Stimulated activated CD4-positive, alpha-beta T cell treated with anti-CD3 and anti-CD28 coated beads, Interleukin-12 subunit alpha, Interleukin-12 subunit beta, amount 100 ng/mL, for 48 hours (primary cell): ENCODE results near the gene ACOXL.
"Not testable (repeated sequence)": the region's sequence is repeated elsewhere in the genome, so short reads cannot be mapped to it uniquely, and the experiment has no call there.

Experiments used
- DNase-seq, 3 donors: peaks; one replicate each; pipeline ENCODE4 v3.0.0-alpha.2; 2020; ENCODE audit warnings: low read depth in 2 of 3, low spot score in 1 of 3

ACOXL gene

GRCh38 chr2:110732422-110733413, at the start of gene ACOXL:
Gene ACOXL (plus strand): TSS chr2:110732573. CDS start chr2:110768390, 35,817 bp downstream.
- no peak for DNase-seq

DNA sequence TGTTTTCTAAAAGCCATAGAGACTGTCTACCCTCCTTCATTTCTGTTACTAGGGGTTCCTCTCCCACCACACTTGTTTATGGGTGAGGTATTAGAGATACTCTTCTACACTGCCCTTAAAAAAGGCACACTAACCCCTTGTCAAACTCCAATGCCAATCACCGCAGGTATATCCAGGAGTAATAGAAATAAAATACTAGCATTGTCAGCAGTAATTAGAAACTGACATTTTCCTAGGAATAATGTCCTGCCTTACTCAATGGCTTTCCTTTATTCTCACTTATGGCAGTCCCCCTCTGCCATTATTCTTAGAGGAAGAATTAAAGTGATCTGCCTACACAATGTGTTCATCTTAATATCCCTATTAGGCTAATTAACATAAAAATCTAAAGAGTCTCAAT, 49.5 kb upstream of the ACOXL start:
- no peak for DNase-seq

- not testable (repeated sequence) for DNase-seq
These were observed 44.4 kb upstream of the ACOXL start for GRCh38 chr2:110687775-110688484.

- DNase-seq = no peak
These were observed 43.7 kb upstream of the ACOXL start for GRCh38 chr2:110688594-110689091.

DNA sequence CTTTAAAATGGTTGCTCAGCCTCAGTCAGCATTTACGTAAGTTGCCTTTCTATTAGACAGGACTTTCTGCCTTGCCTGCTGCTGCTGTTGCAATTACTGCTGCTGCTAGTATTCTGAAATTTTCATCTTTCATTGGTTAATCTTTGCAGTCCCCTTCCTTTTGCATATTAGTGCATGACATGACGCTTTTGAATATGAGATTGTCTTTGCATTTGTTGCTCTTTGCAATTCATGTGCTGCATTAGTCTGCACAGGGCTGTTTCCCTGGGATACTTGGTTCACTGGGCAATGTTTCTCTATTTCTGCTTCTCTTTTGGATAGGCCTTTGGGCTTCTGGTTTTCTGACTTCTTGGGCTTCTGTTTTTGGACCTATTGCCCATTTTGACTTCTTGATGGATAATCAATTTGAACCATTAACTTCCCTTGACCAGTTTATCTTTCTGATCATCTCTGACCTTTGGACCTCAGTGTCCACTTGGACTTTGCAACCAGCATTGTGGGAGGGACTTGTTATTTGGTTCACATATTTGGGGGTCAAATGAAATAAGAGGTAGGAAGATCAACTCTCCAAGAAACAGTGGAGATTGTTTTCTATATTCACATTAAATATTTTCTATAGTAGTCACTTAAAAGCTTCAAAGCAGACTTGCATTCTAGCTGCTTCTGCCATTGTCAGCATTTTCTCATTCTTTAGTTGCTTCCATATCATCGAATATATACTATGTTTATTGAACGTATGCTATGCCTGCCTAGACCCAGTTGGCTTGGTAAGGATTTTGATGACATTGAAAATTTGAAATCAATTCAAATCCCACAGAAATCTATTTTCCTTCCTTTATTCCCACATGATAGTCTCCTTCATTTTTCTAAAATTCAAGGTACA, 42.0 kb upstream of the ACOXL start:
- DNase-seq = no peak

GRCh38 chr2:110691612-110692258, 40.6 kb upstream of the ACOXL start:
- no peak for DNase-seq

- DNase-seq = not testable (repeated sequence)
These were observed 37.1 kb upstream of the ACOXL start for GRCh38 chr2:110695146-110695898.

- DNase-seq = not testable (repeated sequence)
These were observed 34.1 kb upstream of the ACOXL start for GRCh38 chr2:110698253-110698652.

DNA sequence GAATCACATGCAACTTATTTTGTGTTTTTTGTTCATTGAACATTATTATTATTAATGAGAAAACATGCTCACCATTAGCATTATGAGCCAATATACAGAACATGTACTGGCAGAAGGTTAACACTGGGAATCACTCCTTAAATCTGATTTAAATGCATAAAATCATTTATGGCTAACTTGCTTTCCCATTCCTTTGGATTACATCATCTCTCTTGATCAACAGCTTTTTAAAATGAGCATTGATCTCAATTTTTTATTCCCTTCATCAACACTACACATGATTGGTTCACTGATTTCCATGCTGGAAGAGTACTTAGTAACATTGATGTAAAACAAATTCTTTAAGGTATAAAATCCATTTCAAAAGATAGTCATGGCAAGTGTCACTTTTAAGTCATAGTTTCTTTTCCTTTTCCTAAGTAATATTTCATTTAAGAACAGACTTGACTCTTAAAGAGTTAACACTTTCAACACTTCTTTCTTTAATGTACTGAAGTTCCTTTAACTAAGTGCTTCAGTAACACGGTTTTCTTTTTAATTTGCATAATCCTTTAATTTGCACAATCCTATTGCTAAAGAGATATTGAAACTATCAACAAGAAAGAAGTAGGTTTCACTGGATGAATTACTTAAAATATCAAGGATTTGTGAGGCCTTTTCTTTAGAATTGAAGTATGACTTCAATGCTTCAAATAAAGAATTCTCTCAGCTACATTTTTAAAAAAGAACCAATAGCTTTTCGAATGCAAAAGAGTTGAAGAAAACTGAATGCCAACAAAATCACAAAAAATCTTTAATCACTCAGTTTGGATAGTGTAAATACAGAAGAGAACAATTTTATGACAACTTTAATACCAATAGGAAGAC, 29.6 kb upstream of the ACOXL start:
- DNase-seq = no peak

DNA sequence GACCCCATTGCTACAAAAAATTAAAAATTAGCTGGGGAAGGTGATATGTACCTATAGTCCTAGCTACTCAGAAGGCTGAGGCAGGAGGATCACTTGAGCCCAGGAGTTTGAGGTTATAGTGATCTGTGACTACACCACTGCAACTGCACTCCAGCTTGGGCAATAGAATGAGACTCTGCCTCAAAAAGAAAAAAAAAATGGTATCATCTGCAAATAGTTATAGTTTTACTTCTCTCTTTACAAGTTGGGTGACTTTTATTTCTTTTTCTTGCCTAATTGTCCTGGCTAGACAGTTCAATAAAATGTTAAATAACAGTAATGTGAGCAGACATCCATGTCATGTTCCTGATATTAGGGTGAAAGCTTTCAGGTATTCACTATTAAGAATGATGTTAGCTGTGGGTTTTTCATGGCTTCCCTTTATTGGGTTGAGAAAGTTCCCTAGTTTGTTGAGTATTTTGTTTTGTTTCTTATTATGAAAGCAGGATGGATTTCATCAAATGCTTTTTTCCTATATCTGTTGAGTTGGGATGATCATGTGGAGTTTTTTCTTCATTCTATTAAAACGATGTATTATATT, 24.9 kb upstream of the ACOXL start:
- DNase-seq = no peak

DNA sequence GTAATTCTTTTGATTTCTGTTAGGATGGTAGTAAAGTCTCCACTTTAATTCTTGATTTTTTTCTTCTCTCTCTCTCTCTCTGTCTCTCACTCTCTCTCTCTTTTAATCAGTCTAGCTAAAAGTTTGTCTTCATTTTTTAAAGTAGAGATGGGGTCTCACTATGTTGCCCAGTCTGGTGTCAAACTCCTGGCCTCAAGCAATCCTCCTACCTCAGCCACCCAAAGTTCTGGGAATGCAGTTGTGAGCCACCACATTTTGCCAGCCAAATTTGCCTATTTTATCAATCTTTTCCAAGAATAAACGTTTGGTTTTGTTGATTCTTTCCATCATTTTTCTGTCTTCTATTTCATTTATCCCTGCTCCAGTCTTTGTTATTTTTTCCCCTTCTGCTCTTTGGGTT, 23.9 kb upstream of the ACOXL start:
- DNase-seq = no peak

DNA sequence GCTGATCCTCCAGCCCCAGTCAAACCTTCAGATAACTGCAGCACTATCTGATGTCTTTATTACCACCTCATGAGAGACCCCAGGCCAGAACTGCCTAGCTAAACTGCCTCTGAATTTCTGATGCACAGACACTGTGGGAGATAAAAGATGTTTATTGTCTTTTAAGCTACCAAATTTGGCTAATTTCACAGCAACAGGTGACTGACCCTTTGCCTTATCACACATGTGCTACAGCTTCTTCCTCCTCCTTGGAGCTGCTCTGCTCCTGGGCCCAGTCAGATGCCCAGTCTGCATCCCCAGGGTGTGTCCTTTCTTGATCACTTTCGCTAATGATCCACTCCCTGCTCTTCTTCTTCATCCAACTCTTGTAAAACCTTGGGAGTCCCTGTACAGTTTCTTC, 19.6 kb upstream of the ACOXL start:
- DNase-seq = no peak

- DNase-seq = no peak
These were observed 18.6 kb upstream of the ACOXL start for GRCh38 chr2:110713513-110714362.

DNA sequence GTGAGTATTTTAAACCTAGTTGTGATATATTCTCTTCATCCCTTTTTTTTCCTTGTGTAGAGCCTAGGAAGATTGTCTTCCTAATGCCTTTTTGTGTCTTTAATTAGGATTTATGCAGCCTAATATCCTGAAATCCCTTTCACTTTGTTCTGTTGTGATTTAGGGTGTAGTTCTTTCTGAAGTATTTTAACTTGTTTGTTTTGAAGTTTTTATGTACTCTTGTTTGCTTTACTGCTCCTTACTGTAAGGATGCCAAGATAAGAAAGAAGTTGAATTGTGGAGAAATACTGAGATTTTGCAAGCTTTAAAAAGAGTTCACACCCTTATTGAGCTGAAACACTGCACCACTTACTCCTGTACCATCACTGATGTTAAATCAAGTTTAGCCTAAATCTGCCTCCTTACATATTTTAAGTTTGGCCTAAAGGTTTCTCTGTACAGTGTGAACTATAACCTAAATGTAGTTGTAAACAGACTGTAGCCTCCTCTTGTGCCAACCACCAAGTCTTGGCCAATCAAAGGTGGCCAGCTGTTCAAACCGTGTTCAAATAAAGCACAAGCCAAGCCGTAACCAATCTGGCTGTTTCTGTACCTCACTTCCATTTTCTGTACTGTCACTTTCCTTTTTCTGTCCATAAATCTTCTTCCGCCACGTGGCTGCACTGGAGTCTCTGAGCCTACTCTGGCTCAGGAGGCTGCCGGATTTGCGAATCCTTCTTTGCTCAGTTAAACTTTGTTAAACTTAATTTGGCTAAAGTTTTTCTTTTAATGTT, 17.7 kb upstream of the ACOXL start:
- DNase-seq = no peak

DNA sequence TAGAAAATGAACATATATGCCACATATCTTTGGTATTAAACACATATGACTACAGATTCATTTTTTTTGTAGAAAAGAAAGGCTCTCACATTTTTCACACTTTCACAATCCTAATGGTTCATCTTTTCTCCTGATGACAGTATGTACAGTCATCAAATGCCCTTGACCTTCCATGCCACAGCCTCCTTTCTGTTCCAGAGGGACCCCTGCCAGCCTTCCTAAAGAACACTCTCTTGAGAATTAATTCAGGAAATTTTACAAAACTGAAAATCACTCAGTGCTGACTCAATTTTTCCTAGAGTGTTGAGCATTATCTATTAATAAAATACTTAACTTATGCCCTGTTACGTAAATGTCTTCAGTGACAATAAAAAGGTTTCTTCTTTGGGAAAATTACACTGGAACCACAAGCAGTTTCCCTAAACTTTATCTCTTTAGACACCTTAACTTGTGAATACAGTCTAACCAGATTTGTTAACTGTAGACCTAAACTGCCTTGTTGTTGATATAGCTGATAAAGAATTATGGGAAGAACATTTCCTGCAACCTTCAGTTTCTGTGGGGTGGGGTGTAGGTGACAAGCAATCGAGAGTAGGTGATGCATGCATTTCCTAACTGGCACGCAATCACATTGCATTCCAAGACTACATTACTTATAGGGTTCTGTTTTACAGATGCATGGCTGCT, 15.3 kb upstream of the ACOXL start:
- DNase-seq = no peak

- DNase-seq = no peak
These were observed 14.6 kb upstream of the ACOXL start for GRCh38 chr2:110717734-110718133.
